ENCODE results near the gene ARV1. TPM values are rescaled to one million over a fixed set of nuclear protein-coding genes. Genes with fewer than 3 reads are reported as not detected.
"Not testable (repeated sequence)": the region's sequence is repeated elsewhere in the genome, so short reads cannot be mapped to it uniquely, and the experiment has no call there.

Gene ARV1
- total RNA-seq, 1 donor from 2014 or later, result 9.1 TPM

DNA sequence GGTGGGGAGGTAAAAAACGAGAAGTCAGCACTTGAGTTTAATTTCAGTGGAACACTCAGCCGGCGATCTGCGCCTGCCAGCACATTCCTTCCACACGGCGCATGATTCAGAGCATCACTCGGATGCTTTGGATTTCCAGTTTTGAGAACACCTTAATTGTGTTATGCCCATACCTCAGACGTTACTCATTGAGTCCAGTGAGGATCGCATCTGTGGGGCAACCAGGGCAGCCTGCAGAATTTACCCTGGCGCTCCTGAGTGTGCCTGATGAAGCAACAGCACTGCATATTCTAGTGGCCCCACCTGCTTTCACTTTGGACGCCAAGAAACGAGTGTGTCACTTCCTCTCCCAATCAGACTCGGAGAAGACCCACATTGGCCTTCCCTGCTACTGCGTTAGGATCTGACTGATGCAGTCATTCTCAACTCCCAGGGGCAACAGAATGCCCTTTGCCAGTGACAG, 41.3 kb downstream of the ARV1 start:
- DNase-seq, result no peak

DNA sequence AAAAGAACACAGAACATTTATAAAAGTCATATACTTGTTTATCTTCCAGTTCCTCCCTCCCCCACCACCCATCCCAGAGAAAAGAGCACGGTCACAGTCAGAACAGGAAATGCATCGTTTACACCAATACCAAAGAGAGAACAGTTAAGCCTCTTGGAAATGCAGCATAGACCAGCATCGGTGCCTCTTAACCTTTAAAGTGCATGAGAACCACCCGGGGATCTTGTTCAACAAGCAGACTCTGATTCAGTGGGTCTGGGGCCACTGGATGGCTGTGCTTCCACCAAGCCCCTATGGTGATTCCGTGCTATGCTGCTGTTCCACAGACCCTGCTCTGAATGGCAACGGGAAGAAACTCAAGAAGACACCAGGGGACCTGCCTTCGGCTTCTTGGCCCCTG, 41.9 kb downstream of the ARV1 start:
- DNase-seq, result no peak

DNA sequence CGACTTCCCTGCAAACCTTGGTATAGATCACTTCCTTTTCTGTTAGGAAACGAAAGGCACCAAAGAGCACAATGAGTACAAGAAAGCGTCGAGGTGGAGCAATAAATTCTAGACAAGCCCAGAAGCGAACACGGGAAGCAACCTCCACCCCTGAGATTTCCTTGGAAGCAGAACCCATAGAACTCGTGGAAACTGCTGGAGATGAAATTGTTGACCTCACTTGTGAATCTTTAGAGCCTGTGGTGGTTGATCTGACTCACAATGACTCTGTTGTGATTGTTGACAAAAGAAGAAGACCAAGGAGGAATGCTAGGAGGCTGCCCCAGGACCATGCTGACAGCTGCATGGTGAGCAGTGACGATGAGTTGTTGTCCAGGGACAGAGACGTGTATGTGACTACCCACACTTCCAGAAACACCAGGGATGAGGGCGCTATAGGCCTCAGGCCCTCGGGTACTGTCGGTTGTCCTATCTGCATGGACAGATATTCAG, 42.7 kb downstream of the ARV1 start:
- no peak for DNase-seq

DNA sequence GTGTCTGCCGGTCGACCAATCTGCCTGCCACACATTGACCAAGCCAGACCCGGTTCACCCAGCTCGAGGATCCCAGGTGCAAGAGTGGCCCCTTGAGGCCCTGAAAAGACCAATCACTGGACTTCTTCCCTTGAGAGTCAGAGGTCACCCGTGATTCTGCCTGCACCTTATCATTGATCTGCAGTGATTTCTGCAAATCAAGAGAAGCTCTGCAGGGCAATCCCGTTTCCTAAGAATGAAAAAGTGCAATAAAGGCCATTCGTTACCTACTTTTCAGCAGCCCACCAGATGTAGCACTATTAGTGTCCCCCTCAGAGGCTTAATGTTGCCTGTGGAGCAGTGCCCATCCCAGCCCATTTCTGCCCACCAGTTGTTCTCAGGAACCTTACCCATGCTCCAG, 43.6 kb downstream of the ARV1 start:
- DNase-seq, result not testable (repeated sequence)

DNA sequence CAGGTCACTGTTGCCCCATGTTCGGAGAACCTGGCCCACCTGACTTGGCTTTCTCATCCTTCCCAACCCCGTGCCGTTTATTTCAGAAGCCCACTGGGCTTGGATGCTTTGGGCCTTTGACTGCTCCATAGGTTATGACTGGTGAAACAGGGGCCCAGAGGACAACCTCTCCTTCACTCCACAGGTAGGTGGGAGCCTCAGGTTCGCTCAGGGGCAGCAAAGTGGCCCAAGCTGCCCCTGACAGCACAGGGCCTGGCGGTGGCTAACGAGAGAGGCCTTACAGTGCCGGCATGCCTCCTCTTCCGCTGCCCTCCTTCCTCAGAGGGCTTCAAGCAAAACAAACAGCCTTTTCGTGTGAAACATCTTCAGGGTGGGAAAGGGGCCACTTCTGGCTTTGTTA, 44.3 kb downstream of the ARV1 start:
- no peak for DNase-seq

DNA sequence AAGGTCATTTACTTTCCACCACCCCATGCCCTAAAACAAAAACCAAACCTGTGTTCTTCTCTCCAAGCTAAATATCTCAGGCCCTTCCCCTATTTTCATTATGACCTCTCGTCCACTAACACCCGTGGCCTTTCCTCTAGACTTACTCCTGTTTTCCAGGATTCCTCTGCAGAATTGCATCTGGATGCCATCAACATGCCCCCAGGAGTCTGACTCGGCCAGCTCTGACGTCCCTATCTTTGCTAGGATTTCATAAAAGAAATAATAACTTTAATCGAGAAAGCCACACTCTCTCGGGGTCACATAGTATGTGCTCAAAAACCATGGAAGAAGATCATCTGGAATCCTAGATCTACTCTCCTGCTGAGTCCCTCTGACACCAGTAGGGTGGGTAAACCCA, 47.7 kb downstream of the ARV1 start:
- no peak for DNase-seq

DNA sequence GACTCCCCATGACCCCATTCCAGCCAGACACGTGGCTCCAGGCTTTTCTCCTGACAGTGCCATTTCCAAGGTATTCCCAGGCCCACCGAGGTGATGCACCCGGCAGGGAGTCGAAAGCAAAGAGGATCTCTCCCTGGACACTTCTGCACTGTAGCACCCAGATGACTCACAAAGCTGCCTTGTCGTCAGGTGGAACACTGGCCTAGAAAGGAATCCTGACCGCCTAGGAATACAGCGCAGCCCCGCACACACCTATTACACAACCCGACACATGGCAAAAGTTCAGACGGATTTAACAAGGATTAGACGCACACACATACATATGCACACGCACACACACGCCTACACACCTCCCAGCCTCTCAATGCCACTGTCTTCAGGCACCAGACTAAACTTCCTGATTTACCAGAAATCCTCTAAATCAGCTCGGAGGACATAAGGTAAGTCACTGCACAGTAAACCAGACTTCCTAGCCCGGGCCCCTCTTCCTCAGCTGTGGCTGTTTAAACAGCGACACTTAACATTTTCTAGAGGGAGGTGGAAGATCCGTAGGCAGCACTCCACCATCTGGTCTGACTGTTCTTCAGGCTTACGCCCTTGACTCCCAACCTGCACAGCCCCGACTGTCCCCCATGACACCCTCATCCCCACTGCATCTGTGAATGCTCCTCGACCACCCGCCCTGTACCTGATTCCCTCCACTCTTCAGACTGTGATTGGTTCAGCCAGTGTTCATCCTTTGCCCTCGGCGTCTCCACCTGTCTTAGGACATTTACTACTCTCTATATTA, 48.4 kb downstream of the ARV1 start:
- DNase-seq, result no peak

DNA sequence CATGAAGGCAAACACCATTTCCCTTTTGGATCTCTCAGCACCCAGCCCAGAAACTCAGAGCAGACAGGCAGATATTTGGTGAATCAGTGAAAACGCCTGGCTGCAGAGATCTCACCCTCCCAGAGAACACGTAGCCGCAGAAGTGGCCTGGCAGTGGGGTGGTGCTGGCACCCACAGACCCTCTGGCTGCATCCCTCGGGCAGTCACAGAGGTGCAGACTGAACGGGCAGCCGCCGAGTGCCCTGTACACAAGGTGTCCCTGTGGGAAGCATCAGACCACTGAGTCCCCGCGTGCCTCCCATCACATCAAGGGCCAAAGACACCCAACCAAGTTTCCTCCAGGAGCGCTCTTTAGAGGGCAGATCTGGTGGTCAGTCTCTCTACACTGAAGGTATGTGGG, 49.1 kb downstream of the ARV1 start:
- no peak for DNase-seq

DNA sequence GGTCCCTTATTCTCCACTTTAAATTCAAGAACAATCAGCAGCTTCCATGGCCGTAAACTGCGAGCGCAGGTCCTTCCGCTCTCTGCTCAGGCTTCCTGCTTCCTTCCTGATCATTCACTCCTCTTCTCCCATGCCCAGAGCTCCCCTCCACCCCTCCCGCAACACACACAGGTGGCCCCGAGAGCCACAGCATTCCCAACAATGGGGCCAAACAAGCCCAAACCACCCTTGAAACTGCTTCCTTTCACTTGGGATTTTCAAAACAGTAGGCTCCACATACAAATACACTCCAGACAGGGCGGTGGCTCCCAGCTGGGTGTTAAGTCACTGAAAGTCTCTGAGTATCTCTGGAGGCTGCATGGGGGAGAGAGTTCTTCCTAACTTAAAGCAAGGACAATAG, 49.8 kb downstream of the ARV1 start:
- DNase-seq, result no peak

DNA sequence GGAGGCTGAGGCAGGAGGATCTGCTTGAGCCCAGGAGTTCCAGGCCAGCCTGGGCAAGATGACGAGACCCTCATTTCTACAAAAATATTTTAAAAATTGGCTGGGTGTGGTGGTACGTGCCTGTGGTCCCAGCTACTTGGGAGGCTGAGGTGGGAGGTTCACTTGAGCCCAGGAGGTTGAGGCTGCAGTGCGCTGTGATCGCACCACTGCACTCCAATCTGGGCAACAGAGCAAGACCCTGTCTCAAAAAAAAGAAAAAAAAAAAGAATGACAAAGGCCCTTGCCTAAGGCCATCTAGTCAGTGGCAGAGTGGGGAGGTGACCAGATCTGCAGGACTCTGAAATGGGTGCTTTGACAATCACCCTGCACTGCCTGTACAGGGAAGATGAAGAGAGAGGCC, 50.4 kb downstream of the ARV1 start:
- not testable (repeated sequence) for DNase-seq

DNA sequence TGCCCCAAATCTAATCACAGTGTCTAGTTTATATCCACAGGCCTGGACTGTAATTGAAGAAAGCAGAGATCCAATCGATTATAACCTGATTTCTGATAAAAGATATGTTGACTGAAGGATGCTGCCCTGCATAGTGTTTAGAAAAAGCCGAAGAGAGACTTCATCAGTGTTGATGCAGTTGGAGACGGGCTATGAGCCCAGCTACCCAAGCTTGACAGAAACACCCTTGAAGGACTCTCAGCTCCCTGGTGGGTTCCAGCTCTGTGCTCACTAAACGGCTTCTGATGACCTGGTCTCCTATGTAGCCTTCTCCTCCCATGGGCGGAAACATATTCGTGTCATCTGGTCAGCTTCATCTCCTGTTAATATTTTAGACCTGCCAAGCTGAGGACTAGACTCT, 50.9 kb downstream of the ARV1 start:
- no peak for DNase-seq

DNA sequence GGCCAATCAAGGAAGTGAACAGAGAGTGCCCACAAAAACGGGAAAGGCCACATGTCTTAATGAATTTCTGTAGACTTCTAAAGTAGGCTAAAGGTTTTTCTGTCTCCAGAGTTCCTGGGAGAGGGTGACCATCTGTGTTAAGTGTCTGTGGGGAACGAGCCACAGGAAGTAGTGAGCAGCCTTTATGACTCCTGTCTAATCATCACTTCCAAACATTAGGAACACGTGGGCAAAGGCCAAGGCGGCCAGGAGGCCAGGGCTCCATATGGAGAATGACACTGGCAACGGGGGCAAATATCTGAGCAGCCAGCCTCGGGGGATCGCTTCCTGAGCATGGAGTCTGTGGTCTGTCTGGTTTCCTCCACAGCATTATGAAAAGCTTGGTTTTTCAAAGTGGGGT, 54.1 kb downstream of the ARV1 start:
- DNase-seq, result no peak

DNA sequence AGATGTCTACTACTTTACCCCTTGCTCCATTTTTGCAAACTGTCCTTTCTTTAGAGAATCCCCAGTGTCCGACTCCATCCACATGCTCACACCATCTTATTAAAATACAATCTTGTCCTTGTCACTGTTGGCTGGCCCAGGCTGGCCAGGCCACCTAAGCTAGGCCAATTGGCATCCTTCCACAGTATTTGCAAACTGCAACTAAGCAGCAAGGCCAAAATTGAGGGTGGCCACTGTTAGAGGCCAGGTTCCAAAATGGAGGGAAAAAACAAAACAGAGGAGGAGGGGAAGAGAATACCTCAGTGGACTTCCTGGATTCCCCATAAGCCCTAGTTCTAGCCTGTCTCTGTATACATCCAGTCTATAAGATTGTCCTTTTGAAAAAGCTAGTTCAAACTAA, 56.9 kb downstream of the ARV1 start:
- no peak for DNase-seq

DNA sequence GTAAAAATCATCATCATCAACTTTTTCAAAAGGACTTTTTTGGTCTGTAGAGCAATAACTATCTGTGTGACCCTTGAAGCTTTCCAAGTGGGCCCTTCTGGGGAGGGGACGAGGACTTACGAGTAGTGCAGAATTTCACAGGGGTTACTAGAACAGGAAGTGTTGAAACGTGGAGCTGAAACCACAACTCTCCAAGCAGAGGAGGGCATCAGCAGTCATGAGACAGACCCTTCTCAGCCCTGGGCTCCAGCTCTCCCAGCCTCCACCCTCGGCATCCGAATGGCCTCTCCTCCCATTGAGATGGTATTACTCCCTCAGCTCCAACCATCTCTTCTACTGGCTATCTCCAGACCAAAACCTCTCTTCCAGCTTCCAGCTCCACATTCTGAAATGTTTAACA, 57.5 kb downstream of the ARV1 start:
- no peak for DNase-seq

DNA sequence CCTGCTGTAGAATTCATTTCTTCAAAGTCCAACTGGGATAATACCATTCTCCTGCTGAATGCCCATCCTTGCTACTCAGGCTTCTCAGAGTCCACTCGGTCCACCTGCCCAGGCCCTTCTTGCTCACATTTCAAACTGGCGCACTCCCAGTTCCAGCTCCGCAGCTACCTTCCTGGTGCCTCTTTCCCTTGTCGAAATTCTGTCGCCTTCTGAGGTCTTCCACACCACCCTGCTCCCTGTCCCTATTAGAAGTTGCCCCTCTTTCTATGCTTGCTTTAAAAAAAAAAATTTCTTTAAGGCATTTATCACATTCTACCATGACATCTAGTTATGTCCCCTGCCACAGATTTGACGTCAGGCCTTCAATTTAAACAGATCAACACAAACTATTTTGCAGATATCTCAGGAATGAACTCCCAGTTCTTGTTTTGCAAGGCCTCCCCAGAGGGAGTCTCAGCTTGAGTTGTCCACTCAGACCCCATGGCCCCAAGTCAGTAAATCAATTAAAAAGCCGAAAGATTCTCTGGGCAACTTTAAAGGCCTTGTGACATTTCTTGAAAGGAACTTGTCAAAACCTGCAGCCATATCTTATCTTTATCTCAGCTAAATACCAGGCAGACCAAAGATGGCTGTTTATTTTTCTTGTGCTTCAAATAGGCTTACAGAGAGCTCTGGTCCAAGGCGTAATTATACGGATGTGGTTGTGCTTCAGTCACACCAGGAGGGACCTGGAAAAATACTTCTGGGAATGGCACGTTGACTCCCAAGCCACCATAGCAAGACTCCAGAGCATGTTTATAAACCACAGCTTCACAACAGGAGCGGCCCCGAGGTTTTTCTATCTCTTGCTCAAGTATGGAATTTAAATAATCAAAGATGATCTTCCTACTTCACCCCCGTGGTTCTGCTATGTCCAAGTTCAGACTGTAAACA, 59.0 kb downstream of the ARV1 start:
- DNase-seq, result no peak

DNA sequence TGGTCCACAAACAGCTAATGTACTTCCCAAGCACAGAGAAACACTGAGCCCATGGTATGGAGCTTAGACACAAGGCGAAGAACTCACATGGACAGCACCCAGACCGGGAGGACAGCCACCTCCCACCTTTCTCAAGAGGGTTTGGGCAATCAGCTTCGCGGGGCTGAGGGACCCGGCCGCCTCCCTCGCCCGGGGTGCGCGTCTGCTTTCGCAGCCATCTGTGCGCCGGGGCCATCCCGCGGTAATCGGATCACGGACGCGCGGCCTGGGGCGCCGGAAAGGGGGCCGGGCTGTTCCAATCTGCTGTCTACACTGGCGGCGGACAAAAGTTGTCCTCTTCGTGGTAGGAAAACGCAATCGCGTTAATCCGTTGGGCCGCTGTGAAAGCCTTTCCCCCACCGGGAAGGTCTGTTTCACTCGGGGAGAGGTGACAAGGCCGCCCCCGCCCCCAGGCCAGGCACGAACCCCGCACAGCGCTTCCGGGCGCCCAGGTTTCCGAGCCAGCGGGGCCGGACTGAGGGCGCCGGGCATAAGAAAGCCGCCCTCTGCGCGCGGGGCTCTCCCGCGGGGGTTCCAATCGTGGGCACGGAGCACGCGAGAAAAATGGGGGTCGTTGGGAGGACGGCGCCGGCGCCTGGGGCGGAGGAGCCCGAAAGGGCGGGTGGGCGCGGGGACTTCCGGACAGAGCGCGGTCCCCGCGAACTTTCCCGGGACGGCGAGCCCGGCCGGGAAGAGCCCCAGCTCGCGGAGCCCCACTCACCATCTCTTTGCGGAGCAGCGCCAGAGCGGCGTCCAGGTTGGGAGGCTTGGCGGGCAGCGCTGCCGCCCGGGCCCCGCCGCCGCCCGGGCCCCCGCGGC, 60.5 kb downstream of the ARV1 start:
- peak; percentile 61 for DNase-seq

DNA sequence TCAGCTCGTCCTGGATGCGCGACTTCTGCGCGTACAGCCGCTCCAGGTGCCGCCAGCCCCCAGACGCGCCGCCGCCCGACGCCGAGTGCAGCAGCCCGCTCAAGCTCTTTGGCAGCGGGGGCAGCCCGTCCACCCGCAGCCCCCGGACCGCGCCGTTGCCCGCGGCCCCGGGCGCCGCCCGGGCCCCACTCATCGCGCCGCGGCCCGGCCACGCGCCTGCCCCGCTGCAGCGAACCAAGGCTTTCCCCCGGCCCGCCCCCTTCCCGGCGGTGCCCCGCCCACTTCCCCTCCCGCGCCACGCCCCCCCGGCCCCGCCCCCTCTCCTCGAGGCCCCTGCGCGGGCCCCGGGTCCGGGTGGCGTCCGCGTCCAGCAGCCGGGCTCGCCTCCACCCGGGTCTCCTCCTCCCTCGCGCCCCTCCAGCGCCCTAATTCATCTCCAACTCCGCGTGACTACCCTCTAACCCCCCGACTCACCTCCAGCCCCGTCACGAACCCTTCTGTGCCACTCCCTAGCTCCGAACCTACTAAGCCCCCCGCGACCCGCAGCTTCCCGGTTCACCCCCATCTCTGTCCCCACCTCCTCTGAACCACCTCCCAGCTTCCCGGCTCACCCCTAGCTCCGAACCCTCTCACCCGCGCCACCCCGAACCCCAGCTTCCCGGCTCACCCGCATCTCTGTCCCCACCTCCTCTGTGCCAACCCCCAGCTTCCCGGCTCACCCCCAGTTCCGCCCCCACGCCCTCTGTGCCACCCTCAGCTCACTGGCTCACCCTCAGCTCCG, 61.3 kb downstream of the ARV1 start, which contains the start of gene FAM89A:
TSS of gene FAM89A (minus strand) at position 236 of the 781 bp plus-strand sequence. CDS start at position 193, 43 bp downstream.
- DNase-seq, result peak; percentile 72

DNA sequence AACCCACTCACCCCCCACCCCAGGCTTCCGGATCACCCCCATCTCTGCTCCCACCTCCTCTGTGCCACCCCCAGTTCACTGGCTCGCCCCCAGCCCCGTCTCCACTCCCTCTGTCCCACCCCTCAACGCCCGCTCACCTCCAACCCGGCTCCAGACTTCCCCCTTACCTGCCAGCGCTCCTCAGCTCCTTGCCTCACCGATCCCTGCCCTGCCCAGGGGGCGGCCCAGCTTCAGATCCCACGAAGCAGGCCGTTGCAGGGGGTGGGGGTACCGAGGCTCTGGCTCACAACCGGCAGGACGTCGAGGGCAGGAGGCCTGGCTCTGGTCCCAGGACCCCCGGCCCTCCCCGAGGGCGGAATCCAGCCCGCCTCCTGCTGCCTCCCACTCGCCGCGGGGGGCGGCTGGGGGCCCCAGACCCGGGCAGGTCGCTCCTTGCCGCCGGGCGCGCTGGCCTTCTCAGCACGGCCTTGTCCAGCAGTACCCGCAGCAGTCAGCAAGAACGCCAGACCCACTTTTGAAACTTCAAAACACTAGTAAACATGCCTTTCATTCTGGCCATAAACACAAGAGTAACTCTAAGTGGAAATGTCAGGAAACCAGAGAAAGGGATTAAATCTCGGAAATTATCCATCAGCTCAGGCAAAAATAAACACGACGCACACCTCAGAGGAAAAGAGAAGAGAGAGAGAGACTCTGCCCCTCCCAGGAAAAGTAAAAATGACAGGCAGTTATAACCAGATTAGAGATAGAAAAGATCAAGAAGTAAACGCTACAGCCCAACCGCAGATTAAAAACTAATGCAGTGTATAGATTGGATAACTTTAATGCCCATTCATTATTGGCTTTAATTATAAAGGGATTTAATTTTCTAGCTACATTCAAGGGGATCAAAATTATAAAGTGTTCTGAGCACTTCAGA, 62.2 kb downstream of the ARV1 start:
- DNase-seq, result no peak

DNA sequence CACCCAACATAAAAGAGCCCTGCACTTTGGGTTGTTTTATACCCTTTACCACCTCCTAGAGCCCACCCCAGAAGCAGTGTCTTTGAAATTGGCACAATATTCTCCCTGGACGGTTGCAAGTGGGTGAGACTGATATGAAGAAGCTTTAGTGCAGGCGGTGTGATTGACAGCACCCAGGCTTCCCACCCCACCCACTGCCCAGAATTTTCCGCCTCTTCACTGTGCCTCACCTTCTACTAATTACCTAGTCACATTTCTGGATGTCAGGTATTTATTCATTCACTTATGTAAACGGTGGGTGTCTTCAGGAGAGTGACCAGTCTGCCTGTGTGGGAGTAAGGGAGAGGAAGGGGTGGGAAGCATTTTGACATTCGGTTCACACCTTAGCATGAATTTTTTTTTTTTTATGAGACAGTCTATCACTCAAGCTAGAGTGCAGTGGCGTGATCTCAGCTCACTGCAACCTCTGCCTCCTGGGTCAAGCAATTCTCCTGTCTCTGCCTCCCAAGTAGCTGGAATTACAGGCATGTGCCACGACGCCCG, 62.9 kb downstream of the ARV1 start:
- DNase-seq, result no peak

DNA sequence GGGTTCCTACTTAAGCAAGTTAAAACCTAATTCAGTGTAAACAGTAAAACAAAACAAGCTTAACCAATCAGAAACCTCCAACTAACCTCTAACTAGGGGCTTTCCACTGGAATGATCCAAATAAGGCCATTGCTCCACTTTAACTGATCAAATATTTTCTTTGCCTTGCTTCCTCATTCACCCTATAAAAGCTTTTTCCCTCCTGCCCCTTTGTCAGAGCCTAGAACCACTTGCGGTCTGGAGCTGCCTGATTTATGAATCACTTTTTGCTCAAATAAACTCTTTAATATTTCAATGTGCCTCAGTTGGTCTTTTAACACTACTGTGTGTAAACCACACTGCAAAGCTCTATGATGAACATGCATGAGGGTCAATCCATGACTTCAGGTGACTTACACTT, 65.7 kb downstream of the ARV1 start:
- no peak for DNase-seq

All from tongue (tissue), 2 donors.